ENCODE results near the gene SUN1. TPM values are rescaled to one million over a fixed set of nuclear protein-coding genes. Genes with fewer than 3 reads are reported as not detected.
A peak's percentile ranks its signal among the peaks of the same experiment; 100 is the strongest.

Gene SUN1
- total RNA-seq, result 10 to 100 TPM; 41.4 to 46.3 TPM

- no peaks in the 10 kb centered on the region for H3K9me3 Mint-ChIP-seq (ENCODE audit: low read depth)
- peak within 1 kb of the TSS; percentile 59 for H3K4me3 Mint-ChIP-seq
- CTCF ChIA-PET, result interaction anchor here (0.6 to 2.6 kb wide), 10 partner anchors 15 to 280 kb away, joined by 3 to 12 read pairs (median 4); partner anchors contain the start of gene GET4
- H3K27ac Mint-ChIP-seq, result peak within 1 kb of the TSS; percentile 85
- H3K4me1 Mint-ChIP-seq, result peaks cover 29% of the 10 kb centered on the region
- H3K27me3 Mint-ChIP-seq, result no peaks in the 10 kb centered on the region
- H3K36me3 Mint-ChIP-seq, result peaks cover 5% of the 10 kb centered on the region
- peak; percentile 76 for ATAC-seq
- DNase-seq, result peak; percentile 76
These were observed at the start of gene SUN1 for GRCh38 chr7:832167-832967. Gene SUN1, plus strand, starts transcription at chr7:832476. Its CDS starts 49 bp downstream, at chr7:832525.

- peaks cover 29% of the 10 kb centered on the region for H3K36me3 Mint-ChIP-seq
- no peak for DNase-seq
These were observed 49.4 kb upstream of the SUN1 start for GRCh38 chr7:782718-783449.

GRCh38 chr7:783556-784490, 48.5 kb upstream of the SUN1 start:
- Mint-ChIP-seq H3K9me3 (ENCODE audit: low read depth) (no peaks in the 10 kb centered on the region), H3K4me1 (peaks cover 2% of the 10 kb centered on the region), H3K27me3 (no peaks in the 10 kb centered on the region), H3K4me3 (no peak overlapping the region), H3K27ac (no peak overlapping the region), H3K36me3 (peaks cover 35% of the 10 kb centered on the region)
- CTCF ChIA-PET, result interaction anchor here (0.8 to 1.2 kb wide), 2 partner anchors 89 to 90 kb away, joined by 3 to 5 read pairs; no protein-coding TSS in a partner anchor
- ATAC-seq, result no peak
- no peak for DNase-seq

More at GRCh38 chr7:782718-783449, 49.4 kb upstream of the SUN1 start:
- no peaks in the 10 kb centered on the region for H3K9me3 Mint-ChIP-seq (ENCODE audit: low read depth)
- ATAC-seq, result no peak
- H3K4me1 Mint-ChIP-seq, result peaks cover 2% of the 10 kb centered on the region
- CTCF ChIA-PET, result interaction anchor here (1.2 kb wide), 1 partner anchor 90 kb away, joined by 5 read pairs; no protein-coding TSS in a partner anchor
- H3K27ac Mint-ChIP-seq, result no peak overlapping the region
- H3K4me3 Mint-ChIP-seq, result no peak overlapping the region
- no peaks in the 10 kb centered on the region for H3K27me3 Mint-ChIP-seq

- Mint-ChIP-seq H3K4me3 (no peak overlapping the region), H3K27ac (no peak overlapping the region), H3K9me3 (ENCODE audit: low read depth) (peaks cover 5% of the 10 kb centered on the region), H3K4me1 (peaks cover 2% of the 10 kb centered on the region), H3K36me3 (peaks cover 40% of the 10 kb centered on the region), H3K27me3 (no peaks in the 10 kb centered on the region)
- CTCF ChIA-PET, result interaction anchor here (0.8 to 4.0 kb wide), 2 partner anchors 88 kb away, joined by 3 to 37 read pairs; no protein-coding TSS in a partner anchor
- ATAC-seq (no peak), DNase-seq (no peak)
These were observed 47.3 kb upstream of the SUN1 start for GRCh38 chr7:784971-785370.

GRCh38 chr7:785416-785815, 46.9 kb upstream of the SUN1 start:
- peaks cover 39% of the 10 kb centered on the region for H3K36me3 Mint-ChIP-seq
- H3K27ac Mint-ChIP-seq, result no peak overlapping the region
- no peak overlapping the region for H3K4me3 Mint-ChIP-seq
- CTCF ChIA-PET, result interaction anchor here (1.0 to 4.0 kb wide), 2 partner anchors 72 to 87 kb away, joined by 3 to 37 read pairs; no protein-coding TSS in a partner anchor
- peaks cover 5% of the 10 kb centered on the region for H3K9me3 Mint-ChIP-seq (ENCODE audit: low read depth)
- DNase-seq, result no peak
- H3K4me1 Mint-ChIP-seq, result peaks cover 2% of the 10 kb centered on the region
- no peaks in the 10 kb centered on the region for H3K27me3 Mint-ChIP-seq
- ATAC-seq, result no peak

- CTCF ChIA-PET, result interaction anchor here (0.6 to 4.0 kb wide), 12 partner anchors 9 to 466 kb away, joined by 3 to 37 read pairs (median 3); partner anchors contain the start of genes GET4 and SUN1
- Mint-ChIP-seq H3K4me1 (peaks cover 2% of the 10 kb centered on the region), H3K27ac (no peak overlapping the region), H3K36me3 (peaks cover 32% of the 10 kb centered on the region), H3K4me3 (no peak overlapping the region), H3K9me3 (ENCODE audit: low read depth) (peaks cover 5% of the 10 kb centered on the region), H3K27me3 (no peaks in the 10 kb centered on the region)
- ATAC-seq (peak; percentile 80), DNase-seq (peak; percentile 69)
These were observed 45.6 kb upstream of the SUN1 start for GRCh38 chr7:786472-787255.

- Mint-ChIP-seq H3K4me3 (no peak overlapping the region), H3K36me3 (peaks cover 24% of the 10 kb centered on the region), H3K4me1 (peaks cover 2% of the 10 kb centered on the region), H3K27ac (no peak overlapping the region), H3K27me3 (no peaks in the 10 kb centered on the region), H3K9me3 (ENCODE audit: low read depth) (peaks cover 5% of the 10 kb centered on the region)
- no peak for DNase-seq
- CTCF ChIA-PET, result interaction anchor here (0.9 to 4.0 kb wide), 4 partner anchors 30 to 466 kb away, joined by 3 to 37 read pairs (median 8); partner anchors contain the start of gene SUN1
- no peak for ATAC-seq
These were observed 44.7 kb upstream of the SUN1 start for GRCh38 chr7:787332-788240.

- Mint-ChIP-seq H3K27ac (no peak overlapping the region), H3K27me3 (no peaks in the 10 kb centered on the region), H3K9me3 (ENCODE audit: low read depth) (peaks cover 5% of the 10 kb centered on the region), H3K4me3 (no peak overlapping the region), H3K4me1 (no peaks in the 10 kb centered on the region), H3K36me3 (peaks cover 15% of the 10 kb centered on the region)
- CTCF ChIA-PET, result interaction anchor here (1.4 to 3.4 kb wide), 2 partner anchors 9 to 82 kb away, joined by 3 to 19 read pairs; no protein-coding TSS in a partner anchor
- DNase-seq, result no peak
- ATAC-seq, result no peak
These were observed 40.8 kb upstream of the SUN1 start for GRCh38 chr7:791519-791918.

GRCh38 chr7:794207-794606, 38.1 kb upstream of the SUN1 start:
- no peak overlapping the region for H3K4me3 Mint-ChIP-seq
- peaks cover 3% of the 10 kb centered on the region for H3K36me3 Mint-ChIP-seq
- H3K27me3 Mint-ChIP-seq, result no peaks in the 10 kb centered on the region
- CTCF ChIA-PET, result interaction anchor here (0.8 kb wide), 1 partner anchor 474 kb away, joined by 3 read pairs; no protein-coding TSS in a partner anchor
- ATAC-seq (no peak), DNase-seq (no peak)
- peaks cover 3% of the 10 kb centered on the region for H3K9me3 Mint-ChIP-seq (ENCODE audit: low read depth)
- H3K4me1 Mint-ChIP-seq, result no peaks in the 10 kb centered on the region
- no peak overlapping the region for H3K27ac Mint-ChIP-seq

- Mint-ChIP-seq H3K4me1 (no peaks in the 10 kb centered on the region), H3K9me3 (ENCODE audit: low read depth) (no peaks in the 10 kb centered on the region), H3K36me3 (no peaks in the 10 kb centered on the region), H3K4me3 (no peak overlapping the region), H3K27ac (no peak overlapping the region), H3K27me3 (no peaks in the 10 kb centered on the region)
- DNase-seq (no peak), ATAC-seq (no peak)
- CTCF ChIA-PET, result interaction anchor here (0.8 kb wide), 1 partner anchor 474 kb away, joined by 3 read pairs; no protein-coding TSS in a partner anchor
These were observed 37.5 kb upstream of the SUN1 start for GRCh38 chr7:794671-795329.
